ENCODE data around the gene CFP. TPM values are rescaled to one million over a fixed set of nuclear protein-coding genes. Genes with fewer than 3 reads are reported as not detected.

CFP gene
- total RNA-seq, 1 experiment from 2014 or later = not detected

Other genes with a start within 250 kb of the CFP start
- gene ZNF41, start 146.7 kb downstream of the CFP start, total RNA-seq (2014; rRNA removed; shearing (Covaris generic); ENCODE audit: low replicate concordance) = 2.4 and 4.8 TPM in 2 replicates
- gene ARAF, start 68.7 kb downstream of the CFP start, total RNA-seq (2014; rRNA removed; shearing (Covaris generic); ENCODE audit: low replicate concordance) = 2.0 and 9.3 TPM in 2 replicates
- 162 and 333 TPM in 2 replicates for gene TIMP1, start 47.5 kb downstream of the CFP start, total RNA-seq (2014; rRNA removed; shearing (Covaris generic); ENCODE audit: low replicate concordance)
- 0.26 TPM in 1 of 2 replicates, not detected in the other for gene SYN1, start 10.1 kb downstream of the CFP start, total RNA-seq (2014; rRNA removed; shearing (Covaris generic); ENCODE audit: low replicate concordance)
- gene ELK1, start 20.6 kb upstream of the CFP start, total RNA-seq (2014; rRNA removed; shearing (Covaris generic); ENCODE audit: low replicate concordance) = 33.2 and 39.4 TPM in 2 replicates
- 155 and 240 TPM in 2 replicates for gene UXT, start 29.2 kb upstream of the CFP start, total RNA-seq (2014; rRNA removed; shearing (Covaris generic); ENCODE audit: low replicate concordance)
- gene ZNF81, start 207.0 kb upstream of the CFP start, total RNA-seq (2014; rRNA removed; shearing (Covaris generic); ENCODE audit: low replicate concordance) = 1.6 and 4.3 TPM in 2 replicates